ENCODE data around the gene LAMC1. TPM values are rescaled to one million over a fixed set of nuclear protein-coding genes. Genes with fewer than 3 reads are reported as not detected.
A peak's percentile ranks its signal among the peaks of the same experiment; 100 is the strongest.
"Not testable (repeated sequence)": the region's sequence is repeated elsewhere in the genome, so short reads cannot be mapped to it uniquely, and the experiment has no call there.

Gene LAMC1
- total and polyA plus RNA-seq, 4 donors, result 23.4 to 272 (median 116) TPM

- DNase-seq (peak in 2 of 3 donors; percentile 44 to 53), ATAC-seq (ENCODE audit: insufficient read depth, low FRiP score) (no peak)
- Histone ChIP-seq H3K36me3 (ENCODE audit: control insufficient read depth in 4 of 4, insufficient read depth in 4 of 4, low read length in 4 of 4) (peaks cover 0 to 1% (median 0%) of the 10 kb centered on the region in 4 donors), H3K27ac (ENCODE audit: low read depth in 1 of 2, low read length in 1 of 2) (peak overlapping the region in 1 of 2 donors; percentile 34), H3K4me1 (ENCODE audit: control insufficient read depth in 5 of 5, insufficient read depth in 5 of 5, low read length in 5 of 5) (peaks cover 5 to 34% (median 16%) of the 10 kb centered on the region in 5 donors), H3K27me3 (ENCODE audit: control insufficient read depth in 3 of 3, insufficient read depth in 3 of 3, low read length in 2 of 3) (no peaks in the 10 kb centered on the region), H3K9ac (ENCODE audit: insufficient read depth in 1 of 2, low read length in 2 of 2) (no peak overlapping the region), H3K9me3 (ENCODE audit: control insufficient read depth in 4 of 4, insufficient read depth in 3 of 4, low read length in 3 of 4) (no peaks in the 10 kb centered on the region), H3K4me3 (no peak overlapping the region)
- WGBS, 2 donors, result 25 to 37% methylated on average over 3 of the region's 3 CpGs
- TF ChIP-seq CTCF (IDR thresholded peaks at IDR 0.05; ENCODE audit: control extremely low read depth, extremely low read depth), result no peak
Observed at GRCh38 chr1:183070923-183071618, 47.9 kb downstream of the LAMC1 start.

- not testable (repeated sequence) for H3K36me3 ChIP-seq (ENCODE audit: control insufficient read depth in 4 of 4, insufficient read depth in 4 of 4, low read length in 4 of 4); DNase-seq; H3K4me3 ChIP-seq; ATAC-seq (ENCODE audit: insufficient read depth, low FRiP score); H3K9ac ChIP-seq (ENCODE audit: insufficient read depth in 1 of 2, low read length in 2 of 2); H3K9me3 ChIP-seq (ENCODE audit: control insufficient read depth in 4 of 4, insufficient read depth in 3 of 4, low read length in 3 of 4); H3K27me3 ChIP-seq (ENCODE audit: control insufficient read depth in 3 of 3, insufficient read depth in 3 of 3, low read length in 2 of 3)
- WGBS, 2 donors, result 79 to 86% methylated on average over 7 of the region's 7 CpGs
- peaks cover 6 to 40% (median 28%) of the 10 kb centered on the region in 5 donors for H3K4me1 ChIP-seq (ENCODE audit: control insufficient read depth in 5 of 5, insufficient read depth in 5 of 5, low read length in 5 of 5)
- peak overlapping the region in 1 of 2 donors; percentile 0 for H3K27ac ChIP-seq (ENCODE audit: low read depth in 1 of 2, low read length in 1 of 2)
Observed at GRCh38 chr1:183072595-183072994, 49.4 kb downstream of the LAMC1 start.

GRCh38 chr1:183073320-183073719 is 50.1 kb downstream of the LAMC1 start:
- peaks cover 0 to 1% (median 0%) of the 10 kb centered on the region in 4 donors for H3K36me3 ChIP-seq (ENCODE audit: control insufficient read depth in 4 of 4, insufficient read depth in 4 of 4, low read length in 4 of 4)
- no peak overlapping the region for H3K9ac ChIP-seq (ENCODE audit: insufficient read depth in 1 of 2, low read length in 2 of 2)
- DNase-seq (no peak), ATAC-seq (ENCODE audit: insufficient read depth, low FRiP score) (no peak)
- no peaks in the 10 kb centered on the region for H3K9me3 ChIP-seq (ENCODE audit: control insufficient read depth in 4 of 4, insufficient read depth in 3 of 4, low read length in 3 of 4)
- peaks cover 6 to 40% (median 28%) of the 10 kb centered on the region in 5 donors for H3K4me1 ChIP-seq (ENCODE audit: control insufficient read depth in 5 of 5, insufficient read depth in 5 of 5, low read length in 5 of 5)
- H3K27me3 ChIP-seq (ENCODE audit: control insufficient read depth in 3 of 3, insufficient read depth in 3 of 3, low read length in 2 of 3), result no peaks in the 10 kb centered on the region
- TF ChIP-seq CTCF (IDR thresholded peaks at IDR 0.05; ENCODE audit: control extremely low read depth, extremely low read depth), result no peak
- H3K4me3 ChIP-seq, result no peak overlapping the region
- H3K27ac ChIP-seq (ENCODE audit: low read depth in 1 of 2, low read length in 1 of 2), result peak overlapping the region in 1 of 2 donors; percentile 52

- no peak for TF ChIP-seq CTCF (IDR thresholded peaks at IDR 0.05; ENCODE audit: control extremely low read depth, extremely low read depth)
- Histone ChIP-seq H3K4me3 (no peak overlapping the region), H3K9me3 (ENCODE audit: control insufficient read depth in 4 of 4, insufficient read depth in 3 of 4, low read length in 3 of 4) (no peaks in the 10 kb centered on the region), H3K27me3 (ENCODE audit: control insufficient read depth in 3 of 3, insufficient read depth in 3 of 3, low read length in 2 of 3) (no peaks in the 10 kb centered on the region), H3K4me1 (ENCODE audit: control insufficient read depth in 5 of 5, insufficient read depth in 5 of 5, low read length in 5 of 5) (peaks cover 6 to 44% (median 32%) of the 10 kb centered on the region in 5 donors), H3K9ac (ENCODE audit: insufficient read depth in 1 of 2, low read length in 2 of 2) (no peak overlapping the region), H3K36me3 (ENCODE audit: control insufficient read depth in 4 of 4, insufficient read depth in 4 of 4, low read length in 4 of 4) (peaks cover 0 to 1% (median 0%) of the 10 kb centered on the region in 4 donors), H3K27ac (ENCODE audit: low read depth in 1 of 2, low read length in 1 of 2) (no peak overlapping the region)
- DNase-seq (no peak), ATAC-seq (ENCODE audit: insufficient read depth, low FRiP score) (no peak)
- 58 to 72% methylated on average over 2 of the region's 2 CpGs for WGBS, 2 donors
Observed at GRCh38 chr1:183074215-183074614, 51.0 kb downstream of the LAMC1 start.
